GM21526 (cell line): ENCODE measurements around the gene OGDHL.
"Not testable (repeated sequence)": the region's sequence is repeated elsewhere in the genome, so short reads cannot be mapped to it uniquely, and the experiment has no call there.

Experiments used
- ATAC-seq: cut with Tn5 transposase; IDR thresholded peaks from one replicate; pipeline ENCODE4 v1.9.1; 2021; ENCODE audit warnings: moderate library complexity; ENCODE audit not compliant: unreplicated experiment, low FRiP score

The OGDHL gene

GRCh38 chr10:49758249-49758930, 3.7 kb downstream of the OGDHL start:
- no peak for ATAC-seq

DNA sequence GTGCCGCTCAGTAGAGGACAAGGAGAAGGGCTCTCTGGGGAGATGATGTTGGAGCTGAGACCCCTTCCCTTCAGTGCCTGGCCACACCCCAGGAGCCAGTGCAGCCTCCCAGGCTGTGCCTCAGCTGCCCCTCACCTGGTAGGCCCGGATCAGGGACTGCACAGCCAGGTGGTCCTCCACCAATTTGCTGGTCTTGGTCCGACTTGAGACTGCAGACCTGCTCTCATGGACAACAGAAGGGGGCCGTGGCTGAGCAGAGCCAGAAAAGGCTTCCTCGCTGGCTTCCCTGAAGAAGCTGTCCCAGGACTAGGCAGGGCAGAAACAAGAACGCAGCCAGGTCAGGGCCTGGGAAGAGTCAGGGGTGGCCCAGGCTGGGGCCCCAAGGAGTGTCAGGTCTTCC, 5.5 kb downstream of the OGDHL start:
- no peak for ATAC-seq

DNA sequence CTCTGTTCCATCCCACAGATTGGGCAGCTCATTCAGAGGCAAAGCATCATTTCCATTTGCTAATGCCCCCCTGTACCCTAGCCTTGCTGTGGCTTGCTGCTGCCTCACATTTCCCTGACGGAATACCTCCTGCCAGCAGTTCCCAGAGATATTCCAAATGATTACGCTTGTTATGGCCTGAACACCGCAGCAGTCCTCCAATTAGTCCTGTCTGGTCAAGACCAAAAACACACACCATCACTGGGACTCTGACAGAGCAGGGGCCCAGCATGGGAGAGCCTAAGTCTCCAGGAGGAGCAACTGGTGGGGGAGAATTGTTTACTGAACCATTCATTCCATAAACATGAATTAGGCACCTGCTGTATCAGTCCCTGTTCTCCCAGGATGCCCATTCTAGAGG, 6.1 kb downstream of the OGDHL start:
- ATAC-seq: no peak

- not testable (repeated sequence) for ATAC-seq
Measured at GRCh38 chr10:49754951-49755350, 7.2 kb downstream of the OGDHL start.

DNA sequence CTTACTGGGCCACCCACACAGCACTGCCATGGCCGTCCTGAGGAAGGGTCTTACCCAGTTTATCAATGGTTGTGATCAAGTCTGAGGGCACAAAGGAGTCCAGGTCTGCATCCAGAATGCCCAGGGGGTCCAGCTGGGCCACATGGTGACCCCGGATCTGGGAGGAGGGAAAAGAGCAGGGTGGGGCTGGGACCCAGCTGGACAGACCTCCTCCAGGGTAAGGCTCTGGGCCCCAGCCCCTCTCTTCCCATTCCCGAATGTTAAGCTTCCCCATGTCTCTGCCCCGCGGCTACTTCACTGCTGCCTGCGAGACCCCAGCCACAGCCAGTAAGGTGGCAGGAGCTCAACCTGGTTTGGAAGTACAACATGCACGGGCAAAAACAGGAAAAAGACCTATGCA, 9.5 kb downstream of the OGDHL start:
- ATAC-seq: no peak

- ATAC-seq: no peak
Measured at GRCh38 chr10:49751636-49752510, 10.2 kb downstream of the OGDHL start.

DNA sequence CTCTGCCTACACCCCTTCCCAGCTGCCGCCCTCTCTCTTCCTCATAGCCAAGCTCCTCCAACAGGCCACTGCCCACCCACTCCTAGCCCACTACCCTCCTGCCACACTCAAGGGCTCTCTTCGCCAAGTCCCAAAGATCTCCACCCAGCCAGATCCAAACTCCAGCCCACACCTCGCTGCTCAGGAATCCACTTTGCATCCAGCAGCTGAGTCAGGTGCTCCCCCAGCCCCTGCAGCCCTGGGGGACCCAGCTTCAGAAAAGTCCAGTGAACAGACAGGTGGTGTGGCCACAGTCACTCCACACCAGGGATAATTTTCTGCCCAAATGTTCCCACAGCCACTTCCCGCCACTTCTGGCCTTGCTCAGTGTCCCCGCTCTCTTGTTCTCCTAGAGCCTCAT, 10.9 kb downstream of the OGDHL start:
- no peak for ATAC-seq

DNA sequence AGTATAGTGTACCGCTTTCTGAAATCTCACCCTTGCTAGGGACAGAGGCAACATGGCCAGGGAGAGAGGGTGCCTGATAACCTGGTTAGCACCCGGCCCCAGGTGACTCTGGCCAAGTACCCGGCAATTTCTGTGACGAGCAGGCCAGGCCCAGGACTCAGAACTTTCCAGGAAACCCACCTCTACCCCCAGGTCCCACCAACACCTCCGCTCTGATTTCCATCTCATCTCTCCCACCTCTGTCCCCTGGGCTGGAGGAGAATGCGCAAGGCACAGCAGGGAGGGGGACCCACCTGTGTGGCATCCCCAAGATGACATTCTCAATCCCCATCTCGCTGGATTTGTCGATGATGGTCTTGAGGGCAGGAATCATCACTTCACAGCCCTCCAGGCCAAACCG, 11.6 kb downstream of the OGDHL start:
- ATAC-seq: no peak

GRCh38 chr10:49749556-49750491, 12.3 kb downstream of the OGDHL start:
- no peak for ATAC-seq

DNA sequence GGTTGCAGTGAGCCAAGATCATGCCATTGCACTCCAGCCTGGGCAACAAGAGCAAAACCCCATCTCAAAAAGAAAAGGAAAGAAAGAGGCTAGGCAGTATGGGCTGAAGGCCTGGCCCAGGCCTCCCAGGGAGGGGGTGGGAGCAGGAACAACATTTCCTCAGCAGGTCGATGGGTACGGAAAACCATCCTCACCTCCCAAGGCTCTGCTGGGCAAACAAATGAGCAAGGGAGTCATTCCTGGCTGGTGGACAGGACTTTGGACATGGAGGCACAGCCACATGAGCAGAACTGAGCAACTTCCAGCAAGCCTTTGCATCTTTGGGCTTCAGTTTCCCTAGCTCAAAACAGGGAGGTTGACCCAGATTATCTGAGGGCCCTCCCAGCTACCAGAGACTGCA, 13.0 kb downstream of the OGDHL start:
- ATAC-seq: no peak

GRCh38 chr10:49748006-49748405, 14.1 kb downstream of the OGDHL start:
- ATAC-seq: no peak

DNA sequence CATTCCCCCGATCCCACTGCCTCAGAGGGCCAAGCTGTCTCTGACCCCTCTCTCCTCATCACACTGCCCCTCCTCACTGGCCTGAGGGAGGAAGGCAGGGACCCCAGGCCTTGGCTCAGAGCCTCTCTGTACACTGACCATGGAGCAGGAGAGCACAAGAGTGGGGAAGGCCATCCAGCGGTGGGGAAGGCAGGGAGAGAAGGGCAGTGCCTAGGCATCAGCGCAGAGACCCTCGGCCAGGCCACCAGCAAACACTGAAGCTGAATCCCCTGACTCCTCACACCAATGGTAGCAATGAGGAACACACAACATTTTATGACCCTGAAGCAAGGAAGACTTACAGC, 14.8 kb downstream of the OGDHL start:
- no peak for ATAC-seq

DNA sequence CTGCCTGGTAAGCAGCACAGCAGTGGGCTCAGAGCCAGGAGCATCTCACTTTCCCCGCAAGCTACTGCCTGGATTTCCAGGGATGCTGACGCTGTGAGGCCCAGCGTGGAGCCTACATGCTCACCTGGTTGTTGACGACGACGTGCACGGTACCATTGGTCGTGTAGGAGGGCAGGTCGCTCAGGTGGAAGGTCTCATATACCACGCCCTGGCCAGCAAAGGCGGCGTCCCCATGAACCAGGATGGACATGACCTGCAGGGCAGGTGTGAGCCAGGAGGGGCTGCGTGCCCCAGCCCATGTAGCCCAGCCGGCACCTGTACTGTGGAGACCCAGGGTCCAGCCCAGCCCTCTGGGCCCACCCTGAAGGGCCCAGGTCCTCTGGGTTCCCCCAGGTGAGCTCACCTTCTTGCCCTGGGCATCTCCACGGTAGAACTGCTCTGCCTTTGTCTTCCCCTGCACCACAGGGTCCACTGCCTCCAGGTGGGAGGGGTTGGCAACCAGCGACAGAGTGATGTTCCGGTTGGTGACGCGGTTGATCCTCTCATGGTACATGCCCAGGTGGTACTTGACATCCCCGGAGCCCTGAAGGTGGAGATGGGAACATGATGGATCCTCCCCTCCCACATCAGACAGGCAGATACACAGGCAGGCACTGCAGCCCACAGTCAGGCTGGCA, 15.4 kb downstream of the OGDHL start:
- no peak for ATAC-seq

DNA sequence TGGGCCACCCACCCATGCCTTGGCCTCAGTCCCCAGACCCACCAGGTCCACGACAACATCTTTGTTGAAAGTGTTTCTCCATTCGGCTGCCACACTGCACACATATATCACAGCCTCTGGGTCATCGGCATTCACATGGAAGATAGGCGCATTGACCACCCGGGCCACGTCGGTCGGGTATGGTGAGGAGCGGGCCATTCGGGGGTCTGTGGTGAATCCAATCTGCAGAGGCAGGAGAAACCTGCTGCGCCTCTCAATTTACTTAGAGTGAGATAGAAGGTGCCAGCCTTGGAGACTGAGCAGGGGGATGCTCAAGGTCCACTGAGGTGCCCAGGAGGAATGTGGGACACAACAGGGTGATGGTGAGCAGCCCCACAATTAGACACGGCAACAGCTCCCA, 16.4 kb downstream of the OGDHL start:
- no peak for ATAC-seq

- ATAC-seq: no peak
Measured at GRCh38 chr10:49744924-49745605, 17.1 kb downstream of the OGDHL start.

GRCh38 chr10:49744091-49744685, 17.9 kb downstream of the OGDHL start:
- no peak for ATAC-seq

DNA sequence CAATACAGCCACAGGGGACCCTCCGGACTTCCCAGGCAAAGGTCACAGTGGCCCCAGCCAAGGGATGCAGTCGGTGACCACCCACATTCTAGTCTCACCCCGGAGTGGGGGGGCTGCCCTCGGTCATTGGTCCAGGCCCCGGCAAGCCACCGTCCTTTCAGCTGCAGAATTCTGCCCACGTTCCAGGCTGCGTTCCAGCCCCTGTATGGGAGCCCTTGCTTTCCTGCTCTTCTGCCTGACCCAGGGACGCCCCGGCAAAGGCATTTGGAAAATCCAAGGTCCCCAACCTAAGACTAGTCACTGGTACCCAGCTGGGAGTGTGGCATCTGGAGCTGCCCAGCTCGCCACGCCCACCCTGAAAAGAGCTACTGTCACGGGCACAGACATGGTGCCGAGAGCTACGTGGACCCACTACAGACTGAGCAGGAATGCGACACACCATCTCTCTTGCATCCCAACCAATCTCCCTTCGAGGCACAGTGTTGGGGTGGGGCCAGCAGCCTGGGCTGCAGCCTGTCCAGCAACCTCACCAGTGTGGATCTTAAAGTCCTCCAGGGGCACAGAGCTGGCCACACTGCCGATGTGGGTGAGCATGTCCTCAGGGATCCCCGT, 18.6 kb downstream of the OGDHL start:
- no peak for ATAC-seq

DNA sequence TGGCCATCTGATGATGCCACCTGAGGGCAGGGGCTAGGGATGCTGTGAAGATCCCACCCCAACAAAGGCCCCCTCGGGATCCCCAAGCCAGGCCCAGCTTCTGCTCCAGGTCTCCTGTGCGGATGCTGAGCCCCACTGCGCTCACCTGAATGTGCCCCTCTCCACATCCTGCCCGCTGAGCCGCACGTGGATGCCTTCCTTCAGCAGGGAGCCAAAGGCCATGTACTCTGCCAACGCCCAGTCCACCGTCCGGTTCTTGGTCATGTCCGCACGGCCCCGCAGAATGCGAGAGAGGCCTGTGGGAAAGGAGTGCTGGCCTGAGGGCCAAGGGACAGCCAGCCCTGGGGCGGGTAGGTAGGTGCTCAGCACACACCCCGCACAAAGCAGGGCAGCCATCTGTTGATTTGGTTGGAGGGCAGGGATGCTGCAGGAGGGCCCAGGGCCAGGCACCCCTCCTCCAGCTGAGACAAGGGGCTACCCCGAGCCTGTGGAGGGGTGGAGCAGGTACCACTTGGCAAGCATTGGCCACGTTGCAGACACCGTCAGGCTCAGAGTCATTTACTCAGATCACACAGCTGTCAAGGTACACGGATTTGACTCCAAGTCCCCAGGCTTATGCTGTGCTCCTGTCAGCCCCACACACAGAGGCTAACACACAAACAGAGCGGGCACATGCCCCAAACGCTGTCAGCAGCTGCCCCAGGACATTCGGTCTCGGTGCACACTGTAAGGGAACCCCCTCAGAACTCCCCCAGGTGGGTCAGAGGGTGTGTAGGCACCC, 19.2 kb downstream of the OGDHL start:
- no peak for ATAC-seq
